Breast epithelium (tissue), 3 donors: ENCODE data around the gene MAP2K4.

Source experiments
- CTCF ChIP-seq, 3 donors: fragments of 450-650 bp; IDR thresholded peaks; one replicate each; pipeline ENCODE4 v1.5.1; 2016 to 2017; ENCODE audit warnings: antibody characterized with exemption in 3 of 3, mild to moderate bottlenecking in 3 of 3, moderate library complexity in 3 of 3
- POLR2A ChIP-seq: fragments of 450-650 bp; IDR thresholded peaks from one replicate; pipeline ENCODE4 v1.6.1; 2016; ENCODE audit warnings: antibody characterized with exemption, mild to moderate bottlenecking, moderate library complexity
- POLR2AphosphoS5 ChIP-seq, 3 donors: sonication (generic); formaldehyde crosslinking; IDR thresholded peaks; one replicate each; pipeline ENCODE4 v1.6.1; 2017; ENCODE audit warnings: antibody characterized with exemption in 3 of 3

GRCh38 chr17:12085076-12085949 lies 64.6 kb downstream of the MAP2K4 start:
- TF ChIP-seq POLR2AphosphoS5 (IDR thresholded peaks at IDR 0.05): no peak
- TF ChIP-seq CTCF (IDR thresholded peaks at IDR 0.05): no peak
- no peak for TF ChIP-seq POLR2A
